C4-2B (cell line): ENCODE measurements around the gene MS4A6A.

Experiments
- CTCF ChIP-seq: fragments of 450-650 bp; conservative IDR thresholded peaks from 2 replicates; pipeline ENCODE4 v1.5.1; 2017; ENCODE audit warnings: mild to moderate bottlenecking
- ZFX ChIP-seq: fragments of 450-650 bp; IDR thresholded peaks from 2 replicates; pipeline ENCODE4 v1.6.1; 2017

- TF ChIP-seq ZFX: no peak
- TF ChIP-seq CTCF: no peak
These were observed 16.9 kb downstream of the MS4A6A start for GRCh38 chr11:60165951-60166350.
